Skin of body (tissue), 1 donor: ENCODE results near the gene ZNF41. TPM values are rescaled to one million over a fixed set of nuclear protein-coding genes. Genes with fewer than 3 reads are reported as not detected.

Experiments used
- total RNA-seq: library from RNA; depleted of rRNA; stranded (reverse); fragments of >200 nt; gene quantifications from one replicate; pipeline ENCODE4 v1.2.3, GENCODE V29; 2014

The ZNF41 gene
- total RNA-seq, 1 donor from 2014 or later = 8.1 TPM

Other genes starting within 250 kb of the ZNF41 start
- 0.49 TPM for gene ZNF157, start 112.6 kb downstream of the ZNF41 start, total RNA-seq
- 11.9 TPM for gene ARAF, start 78.0 kb upstream of the ZNF41 start, total RNA-seq
- 51.4 TPM for gene TIMP1, start 99.2 kb upstream of the ZNF41 start, total RNA-seq
- gene SYN1, start 136.6 kb upstream of the ZNF41 start, total RNA-seq = 0.30 TPM
- gene CFP, start 146.7 kb upstream of the ZNF41 start, total RNA-seq = 2.5 TPM
- 8.2 TPM for gene ELK1, start 167.3 kb upstream of the ZNF41 start, total RNA-seq
- gene UXT, start 176.0 kb upstream of the ZNF41 start, total RNA-seq = 75.8 TPM